HepG2 (cell line): ENCODE data around the gene WDR62. TPM values are rescaled to one million over a fixed set of nuclear protein-coding genes. Genes with fewer than 3 reads are reported as not detected.
A peak's percentile ranks its signal among the peaks of the same experiment; 100 is the strongest.

Experiments
- AHR ChIP-seq: IDR thresholded peaks from 2 replicates; pipeline ENCODE4 v1.6.1; 2018; ENCODE audit warnings: missing genetic modification reagents, missing compliant biosample characterization
- DR1 ChIP-seq: sonication (generic); formaldehyde crosslinking; IDR thresholded peaks from 2 replicates; pipeline ENCODE4 v1.8.0; 2021; ENCODE audit warnings: mild to moderate bottlenecking, missing genetic modification reagents, inconsistent platforms
- GABPA ChIP-seq, 2 experiments: IDR thresholded peaks; 2 replicates each; pipeline ENCODE4 v1.6.1; 2011 to 2016; ENCODE audit warnings: low read depth in 2 of 2, low read length in 1 of 2, missing biosample characterization in 1 of 2, missing genetic modification characterization in 1 of 2
- JDP2 ChIP-seq: sonication (generic); formaldehyde crosslinking; IDR thresholded peaks from 2 replicates; pipeline ENCODE4 v1.8.1; 2022; ENCODE audit warnings: missing genetic modification reagents, borderline replicate concordance
- MBNL3 ChIP-seq: fragments of 250-450 bp; sonication (Bioruptor Pico); conservative IDR thresholded peaks from 2 replicates; pipeline ENCODE4 v1.8.0; 2022; ENCODE audit warnings: mild to moderate bottlenecking, inconsistent platforms
- MEIS2 ChIP-seq: sonication (generic); formaldehyde crosslinking; IDR thresholded peaks from 2 replicates; pipeline ENCODE4 v1.9.0; 2021; ENCODE audit warnings: mild to moderate bottlenecking, missing genetic modification reagents
- THRA ChIP-seq: sonication (generic); formaldehyde crosslinking; IDR thresholded peaks from 2 replicates; pipeline ENCODE4 v1.4.0; 2020; ENCODE audit warnings: missing genetic modification reagents, borderline replicate concordance
- TMF1 ChIP-seq: sonication (generic); formaldehyde crosslinking; IDR thresholded peaks from 2 replicates; pipeline ENCODE4 v1.8.1; 2022; ENCODE audit warnings: low read depth, missing genetic modification reagents
- TOPORS ChIP-seq: sonication (generic); formaldehyde crosslinking; IDR thresholded peaks from 2 replicates; pipeline ENCODE4 v1.8.0; 2023; ENCODE audit warnings: mild to moderate bottlenecking, missing genetic modification reagents
- XBP1 ChIP-seq: sonication (generic); formaldehyde crosslinking; IDR thresholded peaks from 2 replicates; pipeline ENCODE4 v1.5.0; 2020; ENCODE audit warnings: missing genetic modification reagents
- ZBTB20 ChIP-seq: sonication (generic); formaldehyde crosslinking; IDR thresholded peaks from 2 replicates; pipeline ENCODE4 v1.8.1; 2023; ENCODE audit warnings: missing genetic modification reagents, low read depth, mild to moderate bottlenecking, borderline replicate concordance
- ZBTB39 ChIP-seq: sonication (generic); formaldehyde crosslinking; IDR thresholded peaks from 2 replicates; pipeline ENCODE4 v1.5.0; 2020; ENCODE audit warnings: missing genetic modification reagents
- ZNF513 ChIP-seq: sonication (generic); formaldehyde crosslinking; conservative IDR thresholded peaks from 2 replicates; pipeline ENCODE4 v1.5.0; 2020; ENCODE audit warnings: missing genetic modification reagents
- ZNF605 ChIP-seq: sonication (generic); formaldehyde crosslinking; IDR thresholded peaks from 2 replicates; pipeline ENCODE4 v1.8.0; 2022; ENCODE audit warnings: mild to moderate bottlenecking, missing genetic modification reagents
- ZNF720 ChIP-seq: sonication (generic); formaldehyde crosslinking; IDR thresholded peaks from 2 replicates; pipeline ENCODE4 v1.4.0; 2020; ENCODE audit warnings: missing genetic modification reagents
- ZNF747 ChIP-seq: sonication (generic); formaldehyde crosslinking; IDR thresholded peaks from 2 replicates; pipeline ENCODE4 v1.8.1; 2023; ENCODE audit warnings: missing genetic modification reagents, mild to moderate bottlenecking, borderline replicate concordance
- ZNF777 ChIP-seq: sonication (generic); formaldehyde crosslinking; IDR thresholded peaks from 2 replicates; pipeline ENCODE4 v1.4.0; 2020; ENCODE audit warnings: missing genetic modification reagents
- polyA plus RNA-seq, 8 experiments: library from polyadenylated mRNA; depleted of rRNA in 3 of 8; stranded (reverse) in 7 of 8; unstranded in 1 of 8; fragments of >200 nt; fragmentation: Illumina TruSeq in 4 of 8; extraction: Trizol in 4 of 8; gene quantifications; 2 replicates each; pipeline versions ENCODE4 v1.2.1 to v1.2.3, GENCODE V29; 2011 to 2016; ENCODE audit warnings: low read depth in 4 of 8, missing spikeins in 1 of 8, mixed read lengths in 1 of 8; ENCODE audit not compliant: insufficient read depth in 1 of 8
- total RNA-seq, 5 experiments: library from RNA; depleted of rRNA; stranded (reverse); fragments of >200 nt; fragmentation: Illumina TruSeq; extraction: Trizol; gene quantifications; 2 replicates each; pipeline ENCODE4 v1.2.3, GENCODE V29; 2016; ENCODE audit warnings: low read depth in 1 of 5
- TF ChIP-seq, protein P1 (sequence below): sonication (generic); formaldehyde crosslinking; IDR thresholded peaks from 2 replicates; pipeline ENCODE4 v1.4.0; 2020; ENCODE audit warnings: missing genetic modification reagents
- TF ChIP-seq, protein P2 (sequence below): sonication (generic); formaldehyde crosslinking; IDR thresholded peaks from 2 replicates; pipeline ENCODE4 v1.5.0; 2020; ENCODE audit warnings: missing genetic modification reagents

Gene WDR62
- total and polyA plus RNA-seq, 2 of the 13 experiments (the other 11 are each of a cell fraction or from before 2014, with no cell fraction given), result 5.8 to 12.5 TPM

- TF ChIP-seq MBNL3, result no peak
- TF ChIP-seq, protein P1, sequence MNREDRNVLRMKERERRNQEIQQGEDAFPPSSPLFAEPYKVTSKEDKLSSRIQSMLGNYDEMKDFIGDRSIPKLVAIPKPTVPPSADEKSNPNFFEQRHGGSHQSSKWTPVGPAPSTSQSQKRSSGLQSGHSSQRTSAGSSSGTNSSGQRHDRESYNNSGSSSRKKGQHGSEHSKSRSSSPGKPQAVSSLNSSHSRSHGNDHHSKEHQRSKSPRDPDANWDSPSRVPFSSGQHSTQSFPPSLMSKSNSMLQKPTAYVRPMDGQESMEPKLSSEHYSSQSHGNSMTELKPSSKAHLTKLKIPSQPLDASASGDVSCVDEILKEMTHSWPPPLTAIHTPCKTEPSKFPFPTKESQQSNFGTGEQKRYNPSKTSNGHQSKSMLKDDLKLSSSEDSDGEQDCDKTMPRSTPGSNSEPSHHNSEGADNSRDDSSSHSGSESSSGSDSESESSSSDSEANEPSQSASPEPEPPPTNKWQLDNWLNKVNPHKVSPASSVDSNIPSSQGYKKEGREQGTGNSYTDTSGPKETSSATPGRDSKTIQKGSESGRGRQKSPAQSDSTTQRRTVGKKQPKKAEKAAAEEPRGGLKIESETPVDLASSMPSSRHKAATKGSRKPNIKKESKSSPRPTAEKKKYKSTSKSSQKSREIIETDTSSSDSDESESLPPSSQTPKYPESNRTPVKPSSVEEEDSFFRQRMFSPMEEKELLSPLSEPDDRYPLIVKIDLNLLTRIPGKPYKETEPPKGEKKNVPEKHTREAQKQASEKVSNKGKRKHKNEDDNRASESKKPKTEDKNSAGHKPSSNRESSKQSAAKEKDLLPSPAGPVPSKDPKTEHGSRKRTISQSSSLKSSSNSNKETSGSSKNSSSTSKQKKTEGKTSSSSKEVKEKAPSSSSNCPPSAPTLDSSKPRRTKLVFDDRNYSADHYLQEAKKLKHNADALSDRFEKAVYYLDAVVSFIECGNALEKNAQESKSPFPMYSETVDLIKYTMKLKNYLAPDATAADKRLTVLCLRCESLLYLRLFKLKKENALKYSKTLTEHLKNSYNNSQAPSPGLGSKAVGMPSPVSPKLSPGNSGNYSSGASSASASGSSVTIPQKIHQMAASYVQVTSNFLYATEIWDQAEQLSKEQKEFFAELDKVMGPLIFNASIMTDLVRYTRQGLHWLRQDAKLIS (CRISPR knock-in tag), result no peak
- TF ChIP-seq THRA (CRISPR knock-in tag), result no peak; the same call in none of the 2 replicates
- TF ChIP-seq GABPA (IDR thresholded peaks at IDR 0.05; ENCODE audit: low read depth, low read length), result peak; percentile 38
- peak; percentile 56; the same call in 1 of the 2 replicates for TF ChIP-seq GABPA (CRISPR knock-in tag; IDR thresholded peaks at IDR 0.05; ENCODE audit: low read depth)
- TF ChIP-seq MEIS2 (CRISPR knock-in tag), result peak; percentile 82; the same call in 1 of the 2 replicates
- no peak for TF ChIP-seq ZNF777
- no peak for TF ChIP-seq JDP2 (CRISPR knock-in tag)
- TF ChIP-seq DR1 (CRISPR knock-in tag), result peak; percentile 47
- TF ChIP-seq, protein P2, sequence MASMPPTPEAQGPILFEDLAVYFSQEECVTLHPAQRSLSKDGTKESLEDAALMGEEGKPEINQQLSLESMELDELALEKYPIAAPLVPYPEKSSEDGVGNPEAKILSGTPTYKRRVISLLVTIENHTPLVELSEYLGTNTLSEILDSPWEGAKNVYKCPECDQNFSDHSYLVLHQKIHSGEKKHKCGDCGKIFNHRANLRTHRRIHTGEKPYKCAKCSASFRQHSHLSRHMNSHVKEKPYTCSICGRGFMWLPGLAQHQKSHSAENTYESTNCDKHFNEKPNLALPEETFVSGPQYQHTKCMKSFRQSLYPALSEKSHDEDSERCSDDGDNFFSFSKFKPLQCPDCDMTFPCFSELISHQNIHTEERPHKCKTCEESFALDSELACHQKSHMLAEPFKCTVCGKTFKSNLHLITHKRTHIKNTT, result no peak
- peak; percentile 67 for TF ChIP-seq ZNF605 (CRISPR knock-in tag)
- TF ChIP-seq AHR (CRISPR knock-in tag), result no peak
- 0 out of 2 replicates have a peak, but pooled peaks have one; percentile 66 for TF ChIP-seq ZBTB39 (CRISPR knock-in tag)
- 0 out of 2 replicates have a peak, but pooled peaks have one; percentile 63 for TF ChIP-seq TOPORS (CRISPR knock-in tag)
- no peak for TF ChIP-seq ZNF720 (CRISPR knock-in tag)
- TF ChIP-seq XBP1, result no peak
- no peak for TF ChIP-seq ZNF513
- TF ChIP-seq ZBTB20 (CRISPR knock-in tag), result no peak
- TF ChIP-seq ZNF747 (CRISPR knock-in tag), result 0 out of 2 replicates have a peak, but pooled peaks have one; percentile 42
- TF ChIP-seq TMF1 (CRISPR knock-in tag), result no peak; the same call in 1 of the 2 replicates
Measured at GRCh38 chr19:36139473-36140303, 85.0 kb downstream of the WDR62 start, which contains the start of gene CAPNS1 (continued).
